GM18498 (cell line): ENCODE measurements around the gene LAMP2.

ENCODE experiments used
- ATAC-seq: cut with Tn5 transposase; IDR thresholded peaks from one replicate; pipeline ENCODE4 v1.9.1; 2021; ENCODE audit warnings: mild to moderate bottlenecking, moderate library complexity; ENCODE audit not compliant: unreplicated experiment

LAMP2 gene

GRCh38 chrX:120457766-120458180 lies 11.3 kb downstream of the LAMP2 start:
- ATAC-seq: peak; percentile 97

DNA sequence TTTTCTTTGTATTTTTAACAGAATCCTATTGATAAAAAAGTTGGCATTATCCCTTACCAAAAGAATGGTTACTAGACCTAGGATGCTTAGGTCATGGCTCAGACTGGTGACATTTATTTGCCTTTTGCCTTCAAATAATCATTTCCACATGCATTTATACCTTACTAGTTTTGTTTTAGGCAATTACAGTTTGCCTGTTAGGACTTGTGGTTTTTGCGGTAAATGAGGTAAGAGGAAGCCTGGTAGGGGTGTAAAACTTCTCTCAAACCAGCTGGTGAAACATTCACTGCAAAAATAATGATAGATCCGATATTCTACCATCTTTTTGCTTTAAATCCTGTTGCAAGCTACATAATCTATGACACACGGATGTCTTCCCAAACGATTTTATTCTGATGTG lies 12.1 kb downstream of the LAMP2 start:
- no peak for ATAC-seq

DNA sequence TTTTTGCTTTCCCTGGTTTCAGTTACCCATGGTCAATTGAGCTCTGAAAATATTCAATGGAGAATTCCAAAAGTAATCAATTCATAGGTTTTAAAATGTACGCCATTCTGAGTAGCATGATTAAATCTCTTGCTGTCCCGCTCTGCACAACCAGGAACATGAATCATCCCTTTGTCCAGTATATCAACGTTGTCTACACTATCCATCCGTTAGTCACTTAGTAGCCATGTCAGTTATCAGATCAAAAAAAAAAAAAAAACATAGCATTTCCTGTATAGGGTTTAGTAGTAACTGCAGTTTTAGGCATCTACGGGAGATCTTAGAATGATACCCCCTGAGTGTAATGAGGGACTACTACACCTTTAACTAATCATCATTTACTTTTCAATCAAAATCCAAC lies 15.1 kb downstream of the LAMP2 start:
- ATAC-seq: no peak

DNA sequence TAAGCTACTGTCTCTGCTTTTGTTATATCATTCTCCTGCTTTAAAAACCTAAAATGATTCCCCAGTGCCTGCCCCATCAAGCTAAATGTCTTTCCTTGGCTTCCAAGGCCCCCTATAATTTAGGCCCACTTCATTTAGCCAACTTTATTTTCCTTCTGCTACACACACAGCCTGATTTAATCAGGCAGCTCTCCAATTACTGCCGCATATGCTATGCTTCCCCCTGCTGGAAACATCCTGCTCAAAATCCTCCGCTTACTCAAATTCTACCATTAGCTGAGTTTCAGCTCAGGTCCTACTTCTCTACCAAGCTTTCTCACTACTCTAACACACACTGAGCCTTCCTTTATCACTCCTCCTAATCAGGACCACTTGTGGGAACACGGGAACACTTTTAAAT lies 17.0 kb downstream of the LAMP2 start:
- ATAC-seq: no peak

DNA sequence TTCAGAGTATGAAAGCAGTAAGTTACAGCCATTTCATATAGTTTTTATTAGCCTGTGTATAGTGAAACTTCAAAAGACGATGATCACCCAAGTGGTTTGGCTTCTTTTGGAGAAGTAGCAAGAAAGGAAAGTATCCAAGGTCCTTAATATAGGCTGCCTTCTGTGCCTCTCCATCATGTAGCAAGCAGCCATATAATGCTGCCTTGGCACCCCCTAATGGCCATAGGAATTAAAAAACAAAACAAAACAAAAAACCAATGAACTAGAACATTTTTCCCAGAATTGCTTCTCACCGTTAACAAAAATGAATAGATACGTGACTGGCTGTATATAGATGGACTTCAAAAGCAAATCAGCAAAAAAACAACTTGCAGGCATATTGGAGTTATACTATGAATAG lies 18.9 kb downstream of the LAMP2 start:
- ATAC-seq: no peak

DNA sequence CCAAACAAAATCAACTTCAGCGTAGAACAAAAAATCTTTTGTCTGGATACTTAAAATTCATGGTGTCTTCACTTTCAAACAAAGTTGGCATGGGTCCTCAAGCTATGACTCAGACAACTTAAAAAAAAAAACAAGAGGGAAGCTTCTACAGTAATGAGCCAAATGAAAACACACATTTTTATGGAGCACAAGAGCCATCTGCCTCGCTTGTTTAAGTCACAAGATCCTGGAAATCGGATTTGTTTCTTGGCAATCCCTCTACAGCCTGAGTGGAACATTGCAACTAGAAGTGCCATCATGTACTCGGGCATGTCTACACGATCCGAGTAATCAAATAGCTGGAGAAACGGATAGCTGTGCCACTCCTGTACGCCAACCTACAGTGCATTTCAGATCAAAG lies 22.6 kb downstream of the LAMP2 start:
- ATAC-seq: no peak

DNA sequence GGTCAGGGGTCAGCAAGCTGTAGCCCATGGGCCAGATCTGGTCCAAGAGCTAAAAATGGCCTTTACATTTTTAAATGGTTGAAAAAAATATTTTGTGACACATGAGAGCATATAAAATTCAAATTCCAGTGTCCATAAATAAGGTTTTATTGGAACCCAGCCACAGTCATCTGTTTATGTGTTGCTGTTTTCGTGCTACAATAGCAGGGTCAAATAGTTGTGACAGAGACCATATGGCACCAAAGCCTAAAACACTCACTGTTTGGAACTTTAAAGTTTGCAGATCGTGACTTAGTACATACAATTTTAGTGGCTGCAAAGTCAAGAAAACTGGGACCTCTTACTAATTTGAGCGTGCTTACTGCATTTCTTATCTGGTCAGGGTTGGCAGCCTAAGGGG lies 29.2 kb downstream of the LAMP2 start:
- no peak for ATAC-seq

DNA sequence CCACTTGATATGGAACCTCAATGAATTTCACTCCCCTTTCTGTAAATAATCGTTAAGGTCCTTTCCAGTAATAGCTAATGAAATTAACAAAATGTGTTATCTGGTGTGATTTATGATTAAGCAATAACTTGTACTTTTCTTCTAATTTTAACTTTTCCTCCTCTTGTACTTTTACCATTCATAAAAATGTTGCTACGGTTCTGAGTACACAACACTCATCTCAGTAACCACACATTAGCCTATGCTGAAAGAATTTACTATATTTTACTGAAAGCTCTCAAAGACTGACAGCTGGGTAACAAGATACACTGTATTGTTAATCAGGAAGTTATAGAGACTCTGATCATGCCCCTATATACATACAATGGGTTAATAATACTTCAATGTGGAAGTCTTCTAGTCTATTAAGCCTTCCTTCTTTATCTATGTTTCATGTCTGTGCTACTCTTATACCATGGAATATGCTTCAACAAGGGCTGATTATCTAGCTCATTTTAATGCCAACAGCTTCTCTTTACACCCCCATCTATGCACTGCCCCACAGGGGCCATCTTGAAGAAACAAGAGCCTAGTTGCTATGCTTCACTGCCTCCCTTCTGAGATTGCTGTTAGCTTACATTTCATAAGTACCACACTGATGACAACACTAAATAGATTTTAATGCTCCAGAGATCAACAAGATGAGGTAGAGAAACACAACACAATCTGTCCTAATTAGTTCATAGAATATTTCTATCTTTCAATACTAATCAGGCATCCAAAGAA lies 39.1 kb downstream of the LAMP2 start:
- ATAC-seq: no peak

GRCh38 chrX:120428309-120428708 lies 40.8 kb downstream of the LAMP2 start:
- ATAC-seq: no peak

DNA sequence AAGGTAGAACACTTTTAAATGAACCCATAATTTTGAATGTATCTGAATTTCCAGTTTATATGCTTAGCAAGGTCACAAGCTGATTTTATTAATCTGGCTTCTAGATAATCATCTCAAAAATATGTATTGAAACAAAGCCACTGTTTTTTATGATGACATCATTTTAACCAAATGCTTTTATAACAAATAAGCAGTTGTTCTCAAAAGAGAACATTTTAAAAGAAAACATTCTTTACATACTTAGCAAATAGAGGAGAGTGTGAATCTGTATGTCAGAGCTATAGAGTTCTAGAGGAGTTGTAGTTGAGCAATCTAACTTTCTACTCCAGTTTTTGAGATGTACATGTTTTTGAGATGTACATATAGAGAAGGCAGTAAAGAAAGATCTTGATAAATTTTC lies 42.5 kb downstream of the LAMP2 start:
- no peak for ATAC-seq

DNA sequence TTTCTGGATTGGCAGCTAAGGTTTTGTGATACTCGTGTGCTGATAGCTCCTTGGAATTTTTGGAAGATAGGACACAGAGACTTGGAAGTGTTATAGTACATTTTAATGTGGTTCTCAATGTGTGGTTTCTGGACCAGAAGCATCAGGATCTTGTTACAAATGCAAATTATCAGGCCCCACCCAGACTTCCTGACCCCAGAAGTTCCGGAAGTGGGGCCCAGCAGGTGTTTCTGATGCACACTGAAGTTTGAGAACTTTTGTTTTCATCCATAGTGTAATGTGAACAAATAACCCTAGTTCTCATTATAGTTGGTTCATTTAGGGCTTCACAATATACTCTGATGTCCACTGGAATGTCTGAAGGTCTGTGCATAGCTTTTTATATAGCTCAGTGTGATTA lies 49.6 kb downstream of the LAMP2 start:
- ATAC-seq: peak; percentile 47

GRCh38 chrX:120408168-120408567 lies 60.9 kb downstream of the LAMP2 start:
- ATAC-seq: no peak

- no peak for ATAC-seq
Measured at GRCh38 chrX:120406638-120407037, 62.5 kb downstream of the LAMP2 start.

DNA sequence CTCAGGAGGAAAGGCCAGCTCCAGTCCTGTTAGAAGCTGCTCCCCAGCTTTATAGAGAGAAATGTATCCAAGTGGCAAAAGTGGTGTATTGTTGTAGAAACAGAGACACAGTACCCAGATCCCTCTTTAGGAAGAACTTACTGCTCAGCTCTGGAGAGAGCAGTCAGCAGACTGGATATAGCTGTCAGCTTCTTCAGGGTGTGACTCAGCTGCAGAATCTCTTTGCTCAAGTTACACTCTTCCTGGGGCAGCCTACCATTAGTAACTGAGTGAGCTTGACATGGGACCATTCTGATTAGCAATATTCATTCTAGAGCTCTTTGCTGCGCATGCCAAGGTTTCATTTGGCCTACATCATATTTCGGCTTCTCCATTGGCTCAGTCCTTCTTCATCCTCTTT lies 66.7 kb downstream of the LAMP2 start:
- ATAC-seq: no peak

DNA sequence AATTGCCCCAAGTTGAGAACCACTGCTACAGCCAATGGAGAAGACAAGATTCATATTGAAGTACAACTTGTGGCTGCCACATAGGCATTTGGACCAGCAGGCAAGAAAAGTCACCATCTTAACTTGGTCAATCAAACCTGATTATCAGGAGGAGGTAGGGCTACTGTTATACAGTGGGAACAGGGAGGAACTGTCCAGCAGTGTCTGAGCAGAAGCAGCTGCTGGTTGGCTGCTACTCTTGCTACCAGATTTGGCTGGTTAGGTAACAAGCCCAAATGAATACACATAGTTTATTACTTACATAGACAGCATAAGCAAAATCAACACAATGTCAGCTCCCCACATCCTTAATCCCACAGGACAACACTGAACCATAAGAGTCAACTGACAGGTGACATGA lies 67.8 kb downstream of the LAMP2 start:
- no peak for ATAC-seq

DNA sequence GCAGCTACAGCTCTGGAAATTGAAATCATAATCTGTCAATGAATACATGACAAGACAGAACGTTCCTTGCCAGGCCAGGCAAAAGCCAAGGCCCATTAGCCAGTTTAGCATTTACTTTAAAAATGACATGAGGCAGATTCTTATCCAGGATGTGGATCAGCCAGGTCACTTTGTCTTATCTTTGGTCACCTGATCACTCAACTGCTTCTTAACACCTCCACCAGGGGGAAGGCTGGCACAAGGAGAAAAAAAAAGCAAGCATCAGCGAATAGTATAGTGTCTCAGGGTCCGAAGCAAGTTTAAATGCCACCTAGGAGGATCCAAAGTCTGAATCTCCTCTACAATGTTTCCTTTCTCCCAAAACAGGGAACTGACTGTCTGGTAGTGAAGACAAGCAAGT lies 88.4 kb downstream of the LAMP2 start:
- no peak for ATAC-seq

DNA sequence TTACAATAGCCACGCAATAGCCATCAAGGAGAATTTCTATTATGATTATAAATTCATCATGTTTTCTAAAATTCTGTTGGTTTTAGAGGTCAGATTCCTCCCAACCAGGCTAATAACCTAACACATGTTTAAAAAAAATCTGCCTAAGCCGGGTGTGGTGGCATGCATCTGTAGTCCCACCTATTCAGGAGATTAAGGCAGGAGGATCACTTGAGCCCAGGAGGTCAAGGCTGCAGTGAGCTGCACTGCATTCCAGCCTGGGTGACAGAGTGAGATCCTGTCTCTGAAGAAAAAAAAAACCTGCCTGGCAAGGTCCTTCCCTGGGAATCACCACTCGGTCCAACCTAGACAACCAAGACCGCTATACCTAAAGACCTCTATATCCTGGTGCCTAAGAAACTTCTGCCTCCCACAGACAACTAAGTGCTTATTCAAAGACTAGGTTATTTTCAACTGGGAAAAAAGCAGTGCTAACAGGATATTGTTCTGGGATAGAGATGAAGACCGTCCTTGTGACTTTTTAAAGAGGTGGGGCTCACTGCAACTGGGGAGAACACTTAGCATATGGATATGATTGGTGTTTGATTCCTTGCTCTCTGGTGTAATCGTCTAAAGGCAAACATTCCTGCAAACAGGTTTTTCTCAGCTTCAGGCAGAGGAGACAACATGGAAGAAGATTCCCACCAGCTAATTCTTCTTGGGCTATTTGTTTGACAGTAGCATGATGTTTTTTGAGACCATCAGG lies 89.0 kb downstream of the LAMP2 start:
- ATAC-seq: no peak

DNA sequence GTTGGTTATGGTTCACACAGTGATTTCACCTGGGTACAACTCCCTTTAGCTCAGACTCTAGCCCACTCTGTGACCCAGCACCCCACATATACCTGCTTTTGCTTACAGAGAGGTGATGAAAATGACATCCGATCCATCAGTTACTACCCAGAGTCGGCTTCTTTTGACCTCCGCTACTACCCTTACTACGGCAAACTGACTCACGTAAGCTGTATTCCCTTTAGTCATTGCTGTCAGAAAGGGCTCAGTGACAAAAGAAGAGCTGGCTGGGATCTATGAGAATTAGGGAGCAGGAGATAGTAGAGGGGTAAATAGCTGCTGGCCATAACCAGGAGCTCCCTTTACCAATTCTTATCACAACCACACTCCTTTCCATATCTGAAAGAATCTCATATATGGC lies 90.5 kb downstream of the LAMP2 start:
- no peak for ATAC-seq
